ENCODE data around the gene PI4K2A.

PI4K2A gene

DNA sequence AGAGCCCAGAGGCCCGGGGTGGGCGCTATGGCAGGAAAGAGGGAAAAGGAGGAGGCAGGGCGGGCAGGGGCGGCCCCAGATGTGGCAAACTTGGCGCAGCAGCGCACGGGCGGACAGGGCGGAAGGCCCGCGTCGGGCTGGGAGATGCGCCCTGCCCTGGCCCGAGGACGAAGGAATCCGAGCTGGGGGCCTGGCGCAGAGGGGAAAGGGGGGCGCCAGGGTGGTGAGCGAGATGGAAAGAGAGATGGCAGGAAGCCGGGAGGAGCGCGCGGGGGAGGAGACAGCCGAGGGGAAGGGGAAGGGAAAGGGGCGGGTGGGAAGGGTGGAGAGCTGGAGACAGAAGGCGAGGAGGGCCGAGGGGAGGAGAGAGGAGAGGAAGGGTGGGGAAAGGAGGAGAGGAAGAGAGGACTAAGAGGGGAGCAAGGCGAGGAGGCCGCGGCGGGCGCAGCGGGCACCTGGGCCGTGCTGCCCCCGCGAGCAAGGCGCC is 72.9 kb downstream of the PI4K2A start, which contains the start of gene MARVELD1:
Gene MARVELD1 (plus strand): TSS at position 392 of the 487 bp plus-strand sequence. CDS start 147 bp downstream, outside the sequence.
- Histone ChIP-seq H3K9me3 (no peaks in the 10 kb centered on the region), H3K36me3 (peaks cover 10% of the 10 kb centered on the region), H3K4me3 (ENCODE audit: low read depth, low read length) (peak within 1 kb of the TSS; percentile 73), H3K4me1 (peaks cover 17% of the 10 kb centered on the region), H3K27me3 (no peaks in the 10 kb centered on the region)
- DNase-seq, result peak; percentile 81
- TF ChIP-seq, protein P1, sequence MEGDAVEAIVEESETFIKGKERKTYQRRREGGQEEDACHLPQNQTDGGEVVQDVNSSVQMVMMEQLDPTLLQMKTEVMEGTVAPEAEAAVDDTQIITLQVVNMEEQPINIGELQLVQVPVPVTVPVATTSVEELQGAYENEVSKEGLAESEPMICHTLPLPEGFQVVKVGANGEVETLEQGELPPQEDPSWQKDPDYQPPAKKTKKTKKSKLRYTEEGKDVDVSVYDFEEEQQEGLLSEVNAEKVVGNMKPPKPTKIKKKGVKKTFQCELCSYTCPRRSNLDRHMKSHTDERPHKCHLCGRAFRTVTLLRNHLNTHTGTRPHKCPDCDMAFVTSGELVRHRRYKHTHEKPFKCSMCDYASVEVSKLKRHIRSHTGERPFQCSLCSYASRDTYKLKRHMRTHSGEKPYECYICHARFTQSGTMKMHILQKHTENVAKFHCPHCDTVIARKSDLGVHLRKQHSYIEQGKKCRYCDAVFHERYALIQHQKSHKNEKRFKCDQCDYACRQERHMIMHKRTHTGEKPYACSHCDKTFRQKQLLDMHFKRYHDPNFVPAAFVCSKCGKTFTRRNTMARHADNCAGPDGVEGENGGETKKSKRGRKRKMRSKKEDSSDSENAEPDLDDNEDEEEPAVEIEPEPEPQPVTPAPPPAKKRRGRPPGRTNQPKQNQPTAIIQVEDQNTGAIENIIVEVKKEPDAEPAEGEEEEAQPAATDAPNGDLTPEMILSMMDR (IDR thresholded peaks at IDR 0.05; ENCODE audit: low read depth, low read length), result no peak

DNA sequence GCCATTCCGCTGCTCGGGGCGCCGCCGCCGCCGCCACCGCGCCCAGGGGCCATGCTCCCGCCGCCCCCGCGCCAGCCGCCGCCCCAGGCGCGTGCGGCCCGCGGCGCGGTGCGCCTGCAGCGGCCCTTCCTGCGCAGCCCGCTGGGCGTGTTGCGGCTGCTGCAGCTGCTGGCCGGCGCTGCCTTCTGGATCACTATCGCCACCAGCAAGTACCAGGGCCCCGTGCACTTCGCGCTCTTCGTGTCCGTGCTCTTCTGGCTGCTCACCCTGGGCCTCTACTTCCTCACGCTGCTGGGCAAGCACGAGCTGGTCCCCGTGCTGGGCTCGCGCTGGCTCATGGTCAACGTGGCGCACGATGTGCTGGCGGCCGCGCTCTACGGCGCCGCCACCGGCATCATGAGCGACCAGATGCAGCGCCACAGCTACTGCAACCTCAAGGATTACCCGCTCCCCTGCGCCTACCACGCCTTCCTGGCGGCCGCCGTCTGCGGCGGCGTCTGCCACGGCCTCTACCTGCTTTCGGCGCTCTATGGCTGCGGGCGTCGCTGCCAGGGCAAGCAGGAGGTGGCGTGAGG is 73.4 kb downstream of the PI4K2A start:
- peak overlapping the region; percentile 73 for H3K4me3 ChIP-seq (ENCODE audit: low read depth, low read length)
- TF ChIP-seq, protein P1 (IDR thresholded peaks at IDR 0.05; ENCODE audit: low read depth, low read length), result peak; percentile 19; the same call in 1 of the 2 replicates

DNA sequence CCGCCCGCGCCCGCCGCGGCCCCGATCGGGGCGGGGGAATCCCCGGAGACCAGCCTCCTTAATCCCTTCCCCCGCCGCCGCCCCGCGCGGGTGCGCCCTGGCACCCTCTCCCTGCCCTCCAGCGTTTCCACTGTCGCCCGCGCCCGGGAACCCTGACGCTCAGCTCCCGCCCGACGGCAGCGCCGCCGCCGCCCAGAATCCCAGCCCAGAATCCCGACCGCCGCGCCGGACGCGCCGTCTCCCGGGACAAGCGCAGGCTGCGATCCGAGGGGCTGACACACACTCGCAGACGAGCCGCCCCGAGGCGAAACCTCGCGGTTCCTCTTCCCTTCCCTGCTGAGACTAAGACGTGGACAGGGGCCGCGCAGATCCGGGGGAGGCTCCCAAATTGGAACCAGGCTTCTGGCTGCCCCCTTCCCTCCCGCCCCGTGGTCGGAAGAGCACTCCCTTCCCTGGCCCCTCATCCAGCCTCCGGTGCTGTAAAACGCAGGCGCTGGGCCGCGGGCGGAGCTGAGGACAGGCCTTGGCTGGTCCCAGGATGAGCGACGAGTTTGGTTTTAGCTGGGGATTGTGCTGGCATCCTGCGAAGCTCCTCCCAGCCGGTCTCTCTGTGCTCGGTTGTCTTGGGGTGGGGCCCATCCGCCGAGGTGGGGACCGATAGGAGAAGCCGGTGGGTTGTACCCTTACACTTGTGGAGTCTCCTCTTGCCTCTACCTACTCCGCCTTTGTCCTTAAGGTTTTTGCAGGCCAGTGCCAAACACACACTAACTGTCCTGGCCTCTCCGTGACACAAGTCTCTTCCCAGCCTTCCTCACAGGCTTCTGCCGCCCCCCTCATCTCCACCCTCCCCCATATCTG is 74.2 kb downstream of the PI4K2A start:
- DNase-seq, result peak; percentile 62
- no peaks in the 10 kb centered on the region for H3K27me3 ChIP-seq
- peaks cover 28% of the 10 kb centered on the region for H3K4me1 ChIP-seq
- H3K9me3 ChIP-seq, result no peaks in the 10 kb centered on the region
- H3K4me3 ChIP-seq (ENCODE audit: low read depth, low read length), result peak overlapping the region; percentile 73
- H3K36me3 ChIP-seq, result peaks cover 10% of the 10 kb centered on the region
- TF ChIP-seq, protein P1 (IDR thresholded peaks at IDR 0.05; ENCODE audit: low read depth, low read length), result no peak

More for the DNA sequence above, 73.4 kb downstream of the PI4K2A start:
- H3K9me3 ChIP-seq, result no peaks in the 10 kb centered on the region
- H3K36me3 ChIP-seq, result peaks cover 10% of the 10 kb centered on the region
- peaks cover 21% of the 10 kb centered on the region for H3K4me1 ChIP-seq
- DNase-seq, result peak; percentile 72
- no peaks in the 10 kb centered on the region for H3K27me3 ChIP-seq

DNA sequence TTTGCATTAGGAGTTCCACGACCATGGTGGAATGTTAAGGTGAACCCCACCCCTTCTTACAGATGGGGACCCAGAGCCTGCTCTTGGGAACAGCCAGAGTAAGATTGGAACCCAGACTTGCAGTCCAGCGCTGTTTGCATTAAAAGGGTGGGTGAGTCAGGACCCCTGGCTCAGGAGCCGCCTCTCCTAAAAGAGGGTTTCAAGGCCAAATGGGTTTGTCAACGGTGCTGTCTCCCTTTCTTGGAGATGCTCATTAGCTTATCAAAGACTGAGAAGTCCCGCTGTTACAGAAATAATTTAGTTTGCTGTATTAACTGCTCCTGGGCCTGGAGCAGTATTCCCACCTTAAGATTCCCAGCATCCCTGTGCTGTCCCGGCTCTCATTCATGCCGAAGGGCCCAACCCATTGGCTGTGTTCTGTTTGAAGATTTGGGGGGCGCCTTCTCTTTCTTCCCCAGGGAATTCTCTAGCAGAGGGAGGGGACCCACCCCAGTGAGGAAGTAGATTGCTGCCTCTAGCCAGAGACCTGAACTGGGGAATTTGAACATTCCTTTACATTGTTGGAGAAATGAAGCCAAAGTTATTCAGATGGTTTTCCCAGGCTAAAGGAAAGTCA is 74.9 kb downstream of the PI4K2A start:
- peak overlapping the region; percentile 73 for H3K4me3 ChIP-seq (ENCODE audit: low read depth, low read length)
- H3K27me3 ChIP-seq, result no peaks in the 10 kb centered on the region
- TF ChIP-seq, protein P1 (IDR thresholded peaks at IDR 0.05; ENCODE audit: low read depth, low read length), result no peak
- no peak for DNase-seq
- no peaks in the 10 kb centered on the region for H3K9me3 ChIP-seq
- H3K36me3 ChIP-seq, result peaks cover 10% of the 10 kb centered on the region
- H3K4me1 ChIP-seq, result peaks cover 29% of the 10 kb centered on the region

DNA sequence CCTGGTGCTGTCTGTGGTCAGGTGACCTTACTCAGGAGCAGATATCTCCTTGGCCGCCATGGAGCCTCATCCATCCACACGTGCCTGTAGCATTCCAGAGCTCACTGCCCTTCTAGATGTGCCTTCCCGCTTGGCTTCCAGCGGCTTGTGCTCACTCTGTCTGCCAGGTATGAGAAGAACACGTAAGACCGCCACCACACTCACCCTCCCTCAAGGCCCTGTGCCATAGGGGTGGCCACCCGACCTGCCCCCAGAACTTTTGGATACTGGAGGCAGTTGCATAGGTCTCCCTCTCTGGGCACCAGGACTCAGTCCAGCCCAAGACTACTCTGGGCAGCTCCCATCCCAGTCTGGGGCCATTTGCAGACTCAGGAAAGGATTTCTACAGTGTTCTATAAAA is 77.2 kb downstream of the PI4K2A start:
- H3K4me1 ChIP-seq, result peaks cover 29% of the 10 kb centered on the region
- TF ChIP-seq, protein P1 (IDR thresholded peaks at IDR 0.05; ENCODE audit: low read depth, low read length), result no peak
- H3K36me3 ChIP-seq, result peaks cover 10% of the 10 kb centered on the region
- no peaks in the 10 kb centered on the region for H3K27me3 ChIP-seq
- no peaks in the 10 kb centered on the region for H3K9me3 ChIP-seq
- no peak overlapping the region for H3K4me3 ChIP-seq (ENCODE audit: low read depth, low read length)
- DNase-seq, result no peak

Measured in BE2C (cell line).